SK-N-SH treated with all-trans-retinoic acid at 6 μM for 48 hours (cell line): Measurements from ENCODE around the gene CCDC122.

Experiments used
- ESRRG ChIP-seq: fragments of 250-450 bp; sonication (Bioruptor Pico); IDR thresholded peaks from 2 replicates; pipeline ENCODE4 v1.6.1; 2021; ENCODE audit warnings: mild to moderate bottlenecking
- ISL1 ChIP-seq: fragments of 250-450 bp; sonication (Bioruptor Pico); IDR thresholded peaks from 2 replicates; pipeline ENCODE4 v2.1.2; 2022; ENCODE audit warnings: mild to moderate bottlenecking, moderate library complexity
- PATZ1 ChIP-seq: fragments of 250-450 bp; sonication (Bioruptor Pico); IDR thresholded peaks from 2 replicates; pipeline ENCODE4 v1.8.0; 2020; ENCODE audit warnings: mild to moderate bottlenecking, moderate library complexity, borderline replicate concordance
- ZNF565 ChIP-seq: fragments of 450-650 bp; formaldehyde crosslinking; conservative IDR thresholded peaks from 2 replicates; pipeline ENCODE4 v1.5.0; 2020; ENCODE audit warnings: low read depth, mild to moderate bottlenecking, moderate library complexity

GRCh38 chr13:43884222-43884621 lies 4.7 kb upstream of the CCDC122 start:
- TF ChIP-seq ZNF565 (CRISPR knock-in tag) (no peak), ISL1 (no peak), PATZ1 (CRISPR knock-in tag) (no peak), ESRRG (CRISPR knock-in tag) (no peak)
